ENCODE measurements around the gene CDPF1.
A peak's percentile ranks its signal among the peaks of the same experiment; 100 is the strongest.

The CDPF1 gene

GRCh38 chr22:46256358-46256958 is 6.4 kb upstream of the CDPF1 start:
- no peak for DNase-seq

GRCh38 chr22:46251816-46252380 is 1.8 kb upstream of the CDPF1 start:
- DNase-seq: no peak

GRCh38 chr22:46251266-46251665 is 1.2 kb upstream of the CDPF1 start:
- DNase-seq: no peak

GRCh38 chr22:46250783-46251125 is 661 bp upstream of the CDPF1 start:
- no peak for DNase-seq

GRCh38 chr22:46247443-46247975 is 2.6 kb downstream of the CDPF1 start:
- DNase-seq: no peak

- no peak for DNase-seq
Observed at GRCh38 chr22:46246178-46246577, 3.9 kb downstream of the CDPF1 start.

GRCh38 chr22:46245511-46245910 is 4.6 kb downstream of the CDPF1 start:
- no peak for DNase-seq

GRCh38 chr22:46244771-46245170 is 5.3 kb downstream of the CDPF1 start:
- no peak for DNase-seq

GRCh38 chr22:46242076-46242475 is 8.0 kb downstream of the CDPF1 start:
- DNase-seq: no peak

- no peak for DNase-seq
Observed at GRCh38 chr22:46241396-46242007, 8.6 kb downstream of the CDPF1 start.

- no peak for DNase-seq
Observed at GRCh38 chr22:46240907-46241306, 9.2 kb downstream of the CDPF1 start.

- DNase-seq: no peak
Observed at GRCh38 chr22:46240506-46240905, 9.6 kb downstream of the CDPF1 start.

GRCh38 chr22:46240073-46240472 is 10.0 kb downstream of the CDPF1 start:
- DNase-seq: no peak

- DNase-seq: peak; percentile 37
Observed at GRCh38 chr22:46239261-46240048, 10.6 kb downstream of the CDPF1 start.

GRCh38 chr22:46238541-46238940 is 11.6 kb downstream of the CDPF1 start:
- no peak for DNase-seq

- no peak for DNase-seq
Observed at GRCh38 chr22:46237453-46238124, 12.5 kb downstream of the CDPF1 start.

- no peak for DNase-seq
Observed at GRCh38 chr22:46234969-46235368, 15.1 kb downstream of the CDPF1 start.

- no peak for DNase-seq
Observed at GRCh38 chr22:46233231-46233630, 16.9 kb downstream of the CDPF1 start.

- no peak for DNase-seq
Observed at GRCh38 chr22:46230262-46230901, 19.7 kb downstream of the CDPF1 start.

- no peak for DNase-seq
Observed at GRCh38 chr22:46229701-46230100, 20.4 kb downstream of the CDPF1 start.

- no peak for DNase-seq
Observed at GRCh38 chr22:46226577-46226976, 23.5 kb downstream of the CDPF1 start.

- DNase-seq: no peak
Observed at GRCh38 chr22:46225631-46226030, 24.5 kb downstream of the CDPF1 start.

GRCh38 chr22:46224898-46225290 is 25.2 kb downstream of the CDPF1 start:
- no peak for DNase-seq
